HG03460 (cell line): Measurements from ENCODE around the gene RPL18.
"Not testable (repeated sequence)": the region's sequence is repeated elsewhere in the genome, so short reads cannot be mapped to it uniquely, and the experiment has no call there.

ENCODE experiments used
- ATAC-seq: cut with Tn5 transposase; IDR thresholded peaks from one replicate; pipeline ENCODE4 v1.9.1; 2021; ENCODE audit not compliant: unreplicated experiment

The RPL18 gene

DNA sequence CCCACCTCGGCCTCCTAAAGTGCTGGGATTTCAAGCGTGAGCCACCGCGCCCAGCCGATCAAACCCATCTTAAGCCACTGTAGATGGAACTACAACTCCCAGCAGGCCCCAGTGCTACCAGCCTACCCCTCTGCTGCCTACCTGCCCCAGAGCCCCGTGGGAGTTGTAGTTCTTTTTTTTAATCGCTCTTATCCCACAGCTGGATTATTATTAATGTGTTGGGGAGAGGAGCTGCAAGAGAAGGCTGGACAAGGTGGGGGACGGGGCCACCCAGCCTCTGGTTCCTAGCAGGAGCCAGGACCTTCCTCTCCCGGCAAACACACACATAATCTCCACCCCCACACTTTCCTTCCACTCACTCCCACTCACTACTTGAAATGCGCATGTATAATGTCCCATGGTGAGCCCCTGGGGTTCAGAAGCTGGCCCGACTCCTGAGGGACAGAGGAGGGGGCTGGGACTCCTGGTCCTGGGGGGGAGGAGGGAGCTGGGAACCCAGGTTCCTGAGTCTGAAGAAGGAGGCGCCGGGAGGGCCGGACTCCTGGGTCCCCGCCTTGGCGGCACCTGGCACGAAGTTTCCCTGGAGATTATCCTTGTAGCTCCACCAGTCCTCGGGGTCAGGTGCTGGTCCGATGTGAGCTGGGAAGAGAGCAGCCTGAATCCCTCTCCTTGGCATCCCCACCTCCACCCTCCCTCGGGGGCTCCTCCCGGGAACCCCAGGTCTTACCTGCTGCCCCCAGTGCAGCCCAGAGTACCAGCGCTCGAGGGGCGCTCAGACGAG is 26.1 kb upstream of the RPL18 start:
- no peak for ATAC-seq

DNA sequence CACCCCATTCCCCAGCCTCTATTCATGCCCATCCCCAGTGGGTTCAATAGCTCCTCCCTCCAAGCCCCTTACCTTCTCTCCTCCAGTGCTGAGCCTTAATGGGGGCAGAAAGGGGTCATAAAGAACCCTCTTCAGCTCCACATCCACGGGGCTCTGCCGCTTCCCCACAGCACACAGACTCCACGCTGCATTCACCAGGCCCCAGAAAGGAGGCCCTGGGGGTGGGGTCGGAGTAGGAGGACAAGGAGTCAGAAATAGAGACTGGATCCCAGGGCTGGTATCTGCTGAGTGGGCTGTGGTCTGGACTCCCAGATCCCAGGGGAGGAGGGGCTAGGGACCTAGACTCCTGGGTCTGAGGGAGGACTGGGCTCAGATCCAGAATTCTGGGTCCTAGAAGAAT is 25.4 kb upstream of the RPL18 start:
- no peak for ATAC-seq

DNA sequence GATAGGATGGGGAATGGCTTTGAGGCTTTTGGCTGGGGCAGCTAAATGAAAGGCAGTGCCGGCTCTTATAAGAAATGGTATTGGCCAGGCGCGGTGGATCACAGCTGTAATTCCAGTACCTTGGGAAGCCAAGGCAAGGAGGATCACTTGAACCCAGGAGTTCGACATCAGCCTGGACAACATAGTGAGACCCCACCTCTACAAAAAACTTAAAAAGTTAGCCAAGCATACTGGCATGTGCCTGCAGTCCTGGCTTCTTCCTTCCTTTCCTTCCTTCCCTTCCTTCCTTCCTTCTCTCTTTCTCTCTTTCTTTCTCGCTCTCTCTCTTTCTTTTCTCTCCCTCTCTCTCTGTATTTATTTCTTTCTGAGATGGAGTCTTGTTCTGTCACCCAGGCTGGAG is 23.9 kb upstream of the RPL18 start:
- ATAC-seq, result no peak

DNA sequence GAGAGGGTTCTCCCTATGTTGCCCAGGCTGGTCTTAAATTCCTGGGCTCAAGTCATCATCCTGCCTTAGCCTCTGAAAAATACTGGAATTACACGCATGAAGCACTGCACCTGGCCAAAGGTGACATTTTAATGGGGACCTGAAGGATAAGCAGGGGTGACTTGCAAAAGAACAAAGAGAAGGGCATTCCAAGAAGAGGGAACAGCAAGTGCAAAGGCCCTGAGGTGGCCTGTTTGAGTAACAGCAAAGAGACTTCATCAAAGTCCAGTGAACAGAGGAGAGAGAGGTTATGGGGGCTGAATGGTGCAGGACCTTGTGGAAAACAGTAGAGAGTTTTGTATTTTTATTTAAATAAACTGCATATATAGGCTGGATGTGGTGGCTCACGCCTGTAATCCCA is 22.9 kb upstream of the RPL18 start:
- no peak for ATAC-seq

DNA sequence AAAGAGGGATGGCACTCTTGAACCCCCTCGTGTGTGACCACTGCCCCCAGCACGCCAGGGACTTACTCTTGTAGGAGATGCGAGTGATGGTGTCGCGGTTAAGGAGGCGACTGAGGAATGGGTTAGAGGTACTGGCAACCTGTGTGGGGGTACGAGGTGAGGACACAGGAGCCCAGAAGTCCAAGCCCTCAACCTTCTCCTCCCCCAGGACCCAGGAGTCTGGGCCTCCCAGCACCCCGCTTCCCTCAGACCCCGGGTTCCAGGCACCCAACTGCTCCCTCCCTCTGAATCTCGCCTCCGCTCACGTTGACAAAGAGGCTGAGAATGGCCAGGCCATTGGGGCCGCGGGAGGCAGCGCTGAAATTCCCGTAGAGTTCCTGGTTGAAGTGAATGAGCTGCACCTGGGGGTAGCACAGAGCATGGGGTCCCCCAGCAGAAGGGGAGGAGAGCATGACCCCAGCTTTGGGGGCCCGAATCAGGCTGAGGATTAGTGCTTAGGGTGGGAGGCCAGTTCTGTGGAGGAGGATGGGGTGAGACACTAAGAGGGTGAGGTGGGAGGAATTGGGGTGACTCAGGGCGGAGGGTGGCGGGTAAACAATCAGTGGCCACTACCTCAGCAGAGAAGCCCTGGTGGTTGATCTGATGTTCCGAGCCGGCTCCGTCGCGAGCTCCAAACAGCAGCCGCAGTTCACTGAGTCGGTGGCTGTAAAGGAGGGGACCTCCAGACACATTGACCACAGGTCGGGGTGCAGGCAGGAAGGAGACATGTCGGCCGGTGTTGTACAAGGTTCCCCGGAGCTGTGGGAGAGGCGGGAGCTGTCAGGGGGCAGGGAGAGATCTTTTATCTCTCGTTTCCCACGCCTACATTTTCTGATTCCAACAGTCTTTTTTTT is 20.8 kb upstream of the RPL18 start:
- ATAC-seq, result no peak

DNA sequence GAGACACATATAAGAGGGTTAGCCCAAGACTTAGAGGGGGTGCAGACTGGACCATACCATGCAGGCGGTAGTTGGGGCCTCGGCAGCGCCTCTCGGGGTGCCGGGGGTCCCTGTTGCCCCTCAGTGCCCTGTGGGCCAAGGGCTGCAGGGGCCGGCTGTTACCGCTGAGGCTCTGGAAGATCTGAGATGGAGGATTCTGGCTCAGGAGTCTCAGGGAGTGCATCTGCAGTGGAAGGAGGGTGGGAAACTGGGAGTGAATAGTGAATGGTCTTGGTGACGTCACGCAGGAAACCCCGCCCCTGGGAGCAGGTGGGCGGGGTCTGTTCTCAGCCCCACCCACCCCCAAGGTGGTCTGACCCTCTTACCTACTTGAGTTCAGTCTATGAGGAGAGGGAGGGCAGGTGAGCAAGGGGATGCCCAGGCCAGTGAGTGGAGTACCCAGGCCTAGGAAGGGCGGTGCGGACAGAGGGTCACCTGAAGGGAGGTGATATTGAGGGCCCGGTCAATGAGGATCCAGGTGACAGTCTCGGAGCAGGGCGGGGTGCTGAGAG is 19.9 kb upstream of the RPL18 start:
- ATAC-seq, result no peak

DNA sequence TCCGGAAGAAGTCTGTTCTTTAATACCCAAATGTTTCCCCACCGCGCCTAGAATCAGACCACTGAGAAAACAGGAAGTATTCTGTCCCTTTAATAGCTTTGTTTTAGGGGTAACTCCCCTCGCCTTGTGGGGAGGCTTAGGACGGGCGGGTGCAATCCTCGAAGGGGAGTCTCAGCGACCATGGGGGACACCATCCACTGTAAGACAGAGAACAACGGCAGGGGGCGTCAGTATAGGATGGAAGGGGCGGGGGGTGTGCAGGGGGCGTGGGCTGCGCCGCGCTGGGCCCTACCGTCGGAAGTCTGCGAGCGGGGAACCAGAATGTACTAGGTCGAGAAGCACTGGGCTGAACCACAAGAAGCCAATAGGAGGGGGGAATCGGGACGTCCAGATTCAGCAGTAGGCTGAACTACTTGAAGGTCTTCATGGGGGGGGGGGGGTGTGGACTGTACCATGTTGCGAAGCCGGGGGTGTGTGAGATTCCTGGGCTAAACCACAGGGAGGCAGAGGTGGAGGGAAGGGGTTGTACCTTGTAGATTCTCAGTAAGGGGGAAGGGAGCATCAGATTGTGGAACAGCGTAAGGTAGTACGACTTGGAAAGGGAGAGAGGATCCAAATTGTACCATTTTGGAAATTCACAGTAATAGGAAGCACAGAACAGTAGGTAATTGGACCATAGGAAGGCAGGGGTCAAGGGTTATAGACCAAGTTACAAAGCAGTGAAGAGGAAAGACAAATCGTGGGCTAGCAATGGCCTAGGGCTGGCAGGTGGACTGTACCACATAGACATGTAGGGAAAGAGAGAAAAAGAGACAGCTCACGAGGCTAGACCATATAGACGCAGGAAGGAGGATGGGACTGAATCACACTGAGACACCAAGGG is 19.2 kb upstream of the RPL18 start:
- peak; percentile 16 for ATAC-seq

DNA sequence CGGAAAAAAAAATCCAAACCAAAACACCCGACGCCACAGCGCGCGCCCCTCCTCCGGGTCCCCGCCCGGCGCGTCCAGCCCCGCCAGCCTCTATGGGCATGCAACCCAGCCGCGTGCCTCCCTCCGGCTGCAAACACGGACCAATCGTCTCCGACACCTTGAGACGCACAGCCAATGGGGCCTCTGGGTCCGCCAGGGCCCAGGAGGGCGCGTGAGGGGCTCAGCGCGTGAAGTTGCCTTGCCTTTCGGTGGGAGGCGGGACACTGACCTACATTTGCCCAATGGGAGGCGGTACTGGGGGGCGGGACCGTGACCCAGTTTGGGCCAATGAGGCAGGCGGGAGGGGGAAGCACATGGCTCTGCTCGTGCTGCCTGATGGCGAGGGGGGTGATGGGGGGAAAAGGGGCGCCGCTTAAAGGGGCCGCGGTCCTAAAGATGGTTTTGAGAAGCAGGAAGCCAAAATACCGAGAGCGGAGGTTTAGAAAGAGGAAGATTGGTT is 18.5 kb upstream of the RPL18 start:
- ATAC-seq, result peak; percentile 57

DNA sequence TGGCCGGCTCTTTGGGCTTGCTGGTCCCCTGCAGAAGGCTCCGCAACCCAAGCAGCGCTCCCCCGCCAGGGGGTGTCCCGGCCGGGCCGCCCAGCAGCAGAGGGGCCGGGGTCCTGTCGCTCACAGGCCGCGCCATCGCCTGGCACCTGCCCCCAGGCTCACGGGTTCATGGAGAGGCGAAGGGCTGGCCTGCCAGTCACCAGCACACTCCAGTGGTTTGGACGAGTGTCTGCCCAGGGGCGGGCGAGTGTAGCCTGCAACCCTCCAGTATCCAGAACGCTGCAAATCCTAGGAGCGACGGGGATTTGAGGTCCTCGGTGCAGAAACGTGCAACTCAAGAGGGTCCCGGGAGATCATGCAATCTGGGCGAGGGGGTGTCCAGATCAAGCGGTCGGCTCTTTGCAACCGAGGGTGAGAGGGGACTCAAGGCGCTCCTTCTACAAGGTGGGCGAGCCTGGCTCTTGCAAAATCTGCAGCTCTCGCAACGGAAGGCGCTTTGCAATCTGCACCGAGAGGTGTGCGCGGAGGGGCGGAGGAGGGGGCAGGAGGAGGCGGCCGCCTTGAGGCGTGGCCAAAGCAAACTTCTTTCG is 18.0 kb upstream of the RPL18 start, which contains the start of gene DBP:
TSS of gene DBP (minus strand) at position 521 of the 590 bp plus-strand sequence. CDS start at position 136, 385 bp downstream.
- peak; percentile 5 for ATAC-seq

DNA sequence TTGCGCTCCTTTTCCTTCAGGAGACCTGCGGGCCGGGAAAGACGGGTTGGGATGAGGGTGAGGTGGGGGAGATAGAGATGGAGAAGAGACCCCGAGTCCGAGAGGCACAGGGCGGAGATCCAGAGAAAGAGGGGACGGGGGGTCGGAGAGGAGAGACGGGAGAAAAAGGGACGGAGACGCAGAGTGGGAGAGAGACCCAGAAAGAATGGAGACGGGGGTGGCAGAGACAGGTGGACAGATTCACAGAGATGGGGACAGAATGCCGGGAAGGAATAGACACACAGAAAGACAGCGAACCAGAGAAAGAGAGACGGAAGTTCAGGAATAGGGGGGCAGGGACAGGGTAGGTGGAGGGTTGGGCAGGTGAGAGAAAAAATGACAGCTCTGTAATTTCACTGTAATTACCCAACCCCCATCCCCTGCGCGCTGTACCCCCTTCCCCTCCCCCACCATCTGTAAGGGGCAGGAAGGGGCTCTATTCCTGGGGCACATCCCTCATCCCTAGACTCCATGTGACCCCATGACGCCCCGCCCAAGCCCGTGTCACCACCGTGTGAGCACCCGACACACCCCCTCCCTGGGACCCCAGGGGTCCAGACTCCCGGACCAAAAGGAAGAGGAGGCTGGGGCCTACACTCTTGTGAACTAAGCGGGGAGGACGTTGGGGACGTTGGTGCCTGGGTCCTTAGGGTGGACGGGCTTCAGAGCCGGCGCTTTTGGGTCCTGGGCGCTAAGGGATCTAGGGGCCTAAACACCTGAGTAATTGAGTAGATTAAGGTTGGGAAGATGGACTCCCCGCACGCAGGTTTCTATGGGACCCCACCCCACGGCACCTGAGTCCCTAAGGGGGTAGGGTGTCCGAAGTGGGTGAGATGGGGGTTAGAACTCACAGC is 17.2 kb upstream of the RPL18 start:
- ATAC-seq, result no peak

DNA sequence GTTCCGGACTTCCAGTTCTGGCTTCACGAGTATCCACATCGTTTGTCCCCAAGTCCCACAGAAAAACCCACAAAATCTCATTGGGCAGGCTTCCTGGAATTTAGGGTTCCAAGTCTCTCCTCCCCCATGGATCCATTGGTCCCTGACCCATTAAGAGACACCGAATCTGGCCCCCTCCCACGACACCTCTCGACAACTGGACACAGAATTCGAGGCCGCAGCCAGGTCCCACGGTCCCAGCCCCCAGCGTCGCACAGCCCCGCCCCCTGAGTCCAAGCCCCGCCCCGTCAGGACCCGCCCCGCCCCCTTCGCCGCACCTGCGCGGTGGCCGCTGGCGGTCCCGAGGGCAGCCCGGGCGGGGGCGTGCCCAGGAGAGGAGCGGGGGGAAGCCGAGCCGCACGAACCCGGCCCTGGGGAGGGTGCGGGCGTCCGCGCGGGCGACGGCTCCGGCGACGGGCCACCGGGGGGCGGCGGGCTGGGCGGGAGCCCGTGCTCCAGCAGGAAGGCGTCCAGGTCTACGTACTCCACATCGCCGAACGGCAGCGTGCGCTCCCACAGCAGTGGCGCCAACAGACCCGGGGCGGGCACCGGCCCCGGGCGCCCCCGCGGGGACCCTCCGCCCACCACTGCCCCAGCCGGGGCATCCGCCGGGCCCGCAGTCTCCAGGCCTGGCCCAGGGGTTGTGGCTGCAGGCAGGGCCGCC is 16.4 kb upstream of the RPL18 start:
- ATAC-seq, result no peak

DNA sequence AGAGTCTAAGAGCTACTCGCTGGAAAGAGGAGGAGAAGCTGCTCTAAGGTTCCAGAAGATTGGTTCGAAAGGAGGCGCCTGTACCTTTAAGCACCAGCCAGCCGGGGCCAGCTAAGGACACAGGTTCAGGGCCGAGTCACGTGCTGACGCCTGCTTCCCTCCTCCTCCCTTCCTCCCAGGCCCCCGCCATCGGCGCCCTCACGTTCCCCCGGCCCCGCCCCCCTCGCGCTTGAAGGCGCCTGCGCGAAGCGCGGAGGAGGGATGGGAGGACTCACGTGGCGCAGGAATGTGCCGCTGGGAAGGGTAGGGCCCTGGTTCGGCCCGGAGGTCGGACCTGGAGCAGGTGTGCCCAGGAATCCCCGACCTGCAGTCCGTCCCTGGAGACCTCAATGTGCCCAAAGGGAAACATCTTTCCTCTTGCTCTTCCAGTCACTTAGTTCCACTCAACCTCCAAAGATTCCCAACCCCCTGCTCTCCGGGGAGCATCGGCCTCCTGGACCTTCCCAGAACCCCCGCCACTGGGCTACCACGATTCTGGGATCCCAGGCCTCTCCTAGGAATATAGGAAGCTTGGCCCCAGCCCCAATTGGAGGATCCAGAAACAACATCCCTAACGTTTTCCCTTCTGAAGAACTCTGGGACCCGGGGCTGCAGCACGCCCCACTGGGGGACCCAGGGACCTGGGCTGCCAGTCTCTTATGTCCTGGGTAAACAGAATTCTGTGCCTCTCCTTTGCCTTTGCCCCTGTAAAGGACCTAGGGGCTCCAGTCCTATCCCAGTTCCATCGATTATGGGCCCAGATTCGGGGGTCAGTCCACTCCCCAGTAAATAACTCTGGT is 15.7 kb upstream of the RPL18 start:
- ATAC-seq, result no peak

DNA sequence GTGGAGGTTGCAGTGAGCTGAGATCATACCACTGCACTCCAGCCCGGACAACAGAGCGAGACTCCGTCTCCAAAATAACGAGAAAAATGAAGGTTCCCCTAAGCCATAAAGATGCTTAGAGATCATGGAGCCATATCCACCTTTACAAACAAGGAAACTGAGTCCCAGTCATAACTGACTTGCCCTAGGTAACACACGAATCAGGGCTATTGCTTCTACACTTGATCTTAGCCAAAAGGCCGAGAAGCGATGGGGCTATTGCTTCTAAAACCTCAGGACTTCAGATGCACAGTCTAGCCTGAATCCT is 15.0 kb upstream of the RPL18 start:
- ATAC-seq, result no peak

DNA sequence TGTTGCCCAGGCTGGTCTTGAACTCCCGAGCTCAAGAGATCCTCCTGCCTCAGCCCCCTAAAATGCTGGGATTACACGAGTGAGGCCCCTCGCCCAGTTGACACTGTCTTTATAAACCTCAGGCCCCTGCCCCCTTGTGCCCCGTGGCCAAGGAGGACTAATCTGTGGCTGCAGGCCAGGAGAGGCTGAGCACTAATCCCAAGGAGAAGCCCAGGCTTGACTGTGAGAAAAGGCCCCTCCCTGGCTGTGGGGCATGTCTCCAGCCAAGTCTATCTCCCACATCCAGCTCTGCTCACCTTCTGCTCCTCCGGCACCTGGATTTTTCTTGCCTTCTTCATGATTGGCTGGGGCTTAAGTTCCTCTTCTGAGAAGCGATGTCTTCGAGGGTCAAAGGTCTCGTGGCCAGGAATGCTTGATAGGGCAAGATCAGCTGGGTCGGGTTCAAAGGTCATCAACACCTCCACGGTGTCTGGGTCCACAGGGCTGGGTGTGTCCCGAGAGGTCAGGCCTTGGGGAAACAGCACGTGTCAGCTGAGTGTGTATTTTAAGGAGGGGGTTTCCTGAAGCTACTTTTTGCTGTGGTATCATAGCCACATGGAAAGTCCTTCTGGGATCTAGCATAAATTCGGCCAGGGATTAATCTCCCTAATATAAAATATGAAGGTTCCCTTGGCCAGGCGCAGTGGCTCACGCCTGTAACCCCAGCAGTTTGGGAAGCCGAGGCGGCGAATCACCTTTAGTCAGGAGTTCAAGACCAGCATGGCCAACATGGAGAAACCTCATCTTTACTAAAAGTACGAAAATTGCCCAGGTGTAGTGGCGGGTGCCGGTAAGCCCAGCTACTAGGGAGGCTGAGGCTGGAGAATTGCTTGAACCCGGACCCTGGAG is 14.4 kb upstream of the RPL18 start:
- no peak for ATAC-seq

DNA sequence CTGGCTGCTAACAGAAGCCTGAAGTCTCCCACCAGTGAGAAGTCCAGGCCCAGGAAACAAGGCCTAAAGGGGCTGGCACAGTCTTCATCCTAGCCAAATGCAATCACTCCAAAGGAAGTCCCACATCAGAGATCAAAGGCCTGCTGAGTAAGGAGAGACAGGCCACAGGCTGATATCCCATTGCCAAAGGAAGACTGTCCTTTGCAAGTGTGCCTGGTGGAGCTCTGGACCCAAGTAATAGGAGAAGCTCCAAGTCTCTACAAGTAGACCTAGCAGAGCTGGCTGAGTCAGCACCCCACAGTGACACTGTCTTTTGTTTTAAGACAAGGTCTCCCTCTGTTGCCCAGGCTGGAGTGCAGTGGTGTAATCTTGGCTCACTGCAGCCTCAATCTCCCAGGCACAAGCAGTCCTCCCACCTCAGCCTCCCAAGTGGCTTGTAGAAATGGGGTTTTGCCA is 13.7 kb upstream of the RPL18 start:
- no peak for ATAC-seq

DNA sequence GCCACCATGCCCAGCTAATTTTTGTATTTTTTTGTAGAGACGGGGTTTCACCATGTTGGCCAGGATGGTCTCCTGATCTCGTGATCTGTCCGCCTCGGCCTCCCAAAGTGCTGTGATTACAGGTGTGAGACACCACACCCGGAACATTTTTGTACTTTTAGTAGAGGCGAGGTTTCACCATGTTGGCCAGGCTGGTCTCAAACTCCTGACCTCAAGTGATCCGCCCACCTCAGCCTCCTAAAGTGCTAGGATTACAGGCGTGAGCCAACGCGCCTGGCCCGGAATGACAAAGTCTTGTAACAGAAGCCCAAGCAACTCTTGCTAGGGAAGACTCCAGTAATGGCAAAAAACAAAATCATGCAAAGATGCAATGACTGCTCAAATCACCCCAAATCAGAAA is 13.3 kb upstream of the RPL18 start:
- ATAC-seq, result not testable (repeated sequence)

DNA sequence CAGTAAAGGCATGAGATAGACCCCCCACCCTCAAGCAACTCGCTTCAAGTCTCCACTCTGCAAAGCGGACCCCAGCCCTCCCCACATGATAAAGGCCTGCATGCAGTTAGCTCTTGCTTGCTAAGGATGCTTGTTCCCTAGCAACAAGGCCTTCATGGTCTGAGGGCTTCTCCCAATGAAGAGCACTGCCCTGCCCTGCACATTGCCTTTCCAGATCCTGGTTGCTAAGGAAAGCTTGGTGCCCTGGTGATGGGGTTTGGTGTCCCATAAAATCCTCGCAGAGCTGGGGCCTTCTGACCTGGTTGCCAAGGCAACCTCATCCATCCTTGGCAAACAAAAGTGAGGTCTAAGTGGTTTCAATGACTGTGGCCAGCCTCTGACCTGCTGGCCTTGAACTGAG is 12.2 kb upstream of the RPL18 start:
- no peak for ATAC-seq
